Tibial nerve (tissue), 4 donors: ENCODE measurements around the gene DPH5. TPM values are rescaled to one million over a fixed set of nuclear protein-coding genes. Genes with fewer than 3 reads are reported as not detected.

ENCODE experiments used
- DNase-seq, 2 donors: peaks; one replicate each; pipeline ENCODE4 v3.0.0-alpha.2; 2019; ENCODE audit warnings: low spot score in 2 of 2
- H3K27ac ChIP-seq, 4 donors: fragments of 200-600 bp; sonication (generic) in 3 of 4; one replicate each; pipeline ENCODE4 v1.5.1; 2017 to 2019; ENCODE audit warnings: mild to moderate bottlenecking in 1 of 4
- H3K27me3 ChIP-seq, 2 donors: fragments of 200-600 bp; sonication (generic) in 1 of 2; one replicate each; pipeline versions ENCODE4 v1.5.1 to v1.6.0; 2017 to 2019
- H3K36me3 ChIP-seq, 3 donors: fragments of 200-600 bp; sonication (generic); one replicate each; pipeline ENCODE4 v1.5.1; 2018 to 2019
- H3K4me1 ChIP-seq, 4 donors: fragments of 200-600 bp; sonication (generic) in 3 of 4; one replicate each; pipeline ENCODE4 v1.5.1; 2017 to 2019
- H3K4me3 ChIP-seq, 4 donors: fragments of 200-600 bp; sonication (generic) in 3 of 4; one replicate each; pipeline ENCODE4 v1.5.1; 2017 to 2019; ENCODE audit warnings: mild to moderate bottlenecking in 1 of 4, moderate library complexity in 1 of 4
- H3K9me3 ChIP-seq, 4 donors: fragments of 200-600 bp; sonication (generic) in 3 of 4; one replicate each; pipeline ENCODE4 v1.5.1; 2017 to 2019
- EP300 ChIP-seq, 2 donors: sonication (generic); formaldehyde crosslinking; IDR thresholded peaks; one replicate each; pipeline ENCODE4 v1.6.1; 2017; ENCODE audit warnings: antibody characterized with exemption in 2 of 2, mild to moderate bottlenecking in 1 of 2
- POLR2A ChIP-seq, 2 donors: fragments of 450-650 bp; IDR thresholded peaks; one replicate each; pipeline ENCODE4 v1.6.1; 2017; ENCODE audit warnings: antibody characterized with exemption in 2 of 2, mild to moderate bottlenecking in 2 of 2, moderate library complexity in 2 of 2
- WGBS, 2 donors: methylation state at CpG; one replicate each; pipeline ENCODE4 v1.1.5; 2018; 5-methylcytosine and 5-hydroxymethylcytosine counted together
- total RNA-seq, 4 donors: library from RNA; depleted of rRNA; stranded (reverse); fragments of >200 nt; gene quantifications; one replicate each; pipeline ENCODE4 v1.1.0, GENCODE V29; 2016
- TF ChIP-seq, protein P1 (sequence below), 5 experiments: fragments of 200-600 bp in 3 of 5; fragments of 450-650 bp in 2 of 5; sonication (generic) in 3 of 5; IDR thresholded peaks; one replicate each; pipeline ENCODE4 v1.5.1; 2016 to 2019; ENCODE audit warnings: antibody characterized with exemption in 5 of 5, mild to moderate bottlenecking in 3 of 5, moderate library complexity in 2 of 5

The DPH5 gene
- total RNA-seq, 4 donors from 2014 or later = 11.0 to 21.9 (median 17.8) TPM

DNA sequence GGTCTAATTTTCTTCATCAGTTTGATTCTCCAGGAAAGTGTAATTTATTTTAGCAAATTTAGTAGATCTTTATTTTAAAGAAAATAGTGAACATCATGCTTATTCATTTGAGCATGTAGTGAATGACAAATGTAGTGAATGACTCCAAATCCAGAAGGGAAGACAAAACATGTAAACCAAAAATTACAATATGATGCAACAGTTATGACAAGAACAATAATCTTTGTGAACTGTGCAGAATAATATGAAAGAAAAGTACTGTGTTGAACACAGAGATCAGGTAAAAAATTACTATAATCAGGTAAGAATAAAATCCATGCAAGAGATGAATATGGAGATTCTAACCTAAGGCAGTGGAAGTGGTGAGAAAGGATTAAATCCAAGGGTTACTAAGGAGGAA lies 30.0 kb upstream of the DPH5 start:
- no peaks in the 10 kb centered on the region for H3K4me1 ChIP-seq
- no peaks in the 10 kb centered on the region for H3K27me3 ChIP-seq
- H3K36me3 ChIP-seq = peaks cover 0 to 7% (median 0%) of the 10 kb centered on the region in 3 donors
- no peak overlapping the region for H3K27ac ChIP-seq
- peaks cover 0 to 5% (median 1%) of the 10 kb centered on the region in 4 donors for H3K9me3 ChIP-seq
- H3K4me3 ChIP-seq = no peak overlapping the region
- DNase-seq = no peak
- TF ChIP-seq POLR2A (IDR thresholded peaks at IDR 0.05) = no peak
- TF ChIP-seq, protein P1, sequence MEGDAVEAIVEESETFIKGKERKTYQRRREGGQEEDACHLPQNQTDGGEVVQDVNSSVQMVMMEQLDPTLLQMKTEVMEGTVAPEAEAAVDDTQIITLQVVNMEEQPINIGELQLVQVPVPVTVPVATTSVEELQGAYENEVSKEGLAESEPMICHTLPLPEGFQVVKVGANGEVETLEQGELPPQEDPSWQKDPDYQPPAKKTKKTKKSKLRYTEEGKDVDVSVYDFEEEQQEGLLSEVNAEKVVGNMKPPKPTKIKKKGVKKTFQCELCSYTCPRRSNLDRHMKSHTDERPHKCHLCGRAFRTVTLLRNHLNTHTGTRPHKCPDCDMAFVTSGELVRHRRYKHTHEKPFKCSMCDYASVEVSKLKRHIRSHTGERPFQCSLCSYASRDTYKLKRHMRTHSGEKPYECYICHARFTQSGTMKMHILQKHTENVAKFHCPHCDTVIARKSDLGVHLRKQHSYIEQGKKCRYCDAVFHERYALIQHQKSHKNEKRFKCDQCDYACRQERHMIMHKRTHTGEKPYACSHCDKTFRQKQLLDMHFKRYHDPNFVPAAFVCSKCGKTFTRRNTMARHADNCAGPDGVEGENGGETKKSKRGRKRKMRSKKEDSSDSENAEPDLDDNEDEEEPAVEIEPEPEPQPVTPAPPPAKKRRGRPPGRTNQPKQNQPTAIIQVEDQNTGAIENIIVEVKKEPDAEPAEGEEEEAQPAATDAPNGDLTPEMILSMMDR (IDR thresholded peaks at IDR 0.05) = no peak
- no peak for TF ChIP-seq EP300 (IDR thresholded peaks at IDR 0.05)

DNA sequence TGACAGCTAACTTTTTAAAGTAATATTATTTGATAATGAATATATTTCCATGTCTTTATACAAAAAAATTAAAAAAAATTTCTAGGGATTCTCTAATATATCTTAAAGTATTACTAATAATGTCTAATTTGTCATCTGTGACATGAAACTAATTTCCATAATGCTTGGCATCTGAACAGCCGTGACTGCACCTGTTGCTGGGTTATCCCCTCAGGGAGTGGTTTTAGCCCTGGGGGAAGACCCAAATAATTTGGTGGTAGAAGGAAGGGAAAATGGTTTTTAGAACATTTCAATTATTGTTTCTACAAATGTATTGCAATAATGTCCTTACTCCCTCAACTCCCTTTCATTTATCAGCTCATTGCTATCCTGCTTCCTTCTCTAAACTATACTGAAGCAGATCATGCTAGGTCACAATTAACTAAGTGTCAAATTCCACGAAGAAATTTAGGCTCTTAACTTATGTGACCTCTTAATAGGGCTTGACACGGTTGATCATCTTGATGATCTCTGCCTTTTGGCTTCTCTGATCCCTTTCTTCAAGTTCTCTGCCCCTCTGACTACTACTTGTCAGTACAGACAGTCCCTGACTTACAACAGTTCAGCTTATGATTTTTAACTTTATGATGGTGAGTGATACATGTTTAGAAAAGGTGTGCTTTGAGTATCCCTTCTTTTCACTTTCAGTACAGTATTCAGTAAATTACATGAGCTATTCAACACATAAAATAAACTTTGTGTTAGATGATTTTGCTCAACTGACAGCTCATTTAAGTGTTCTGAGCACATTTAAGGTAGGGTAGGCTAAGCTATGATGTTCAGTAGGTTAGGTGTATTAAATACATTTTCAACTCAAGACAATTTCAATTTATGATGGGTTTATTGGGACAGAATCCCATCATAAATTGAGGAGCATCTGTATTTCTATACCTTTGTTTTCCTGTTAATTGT lies 26.4 kb upstream of the DPH5 start:
- Histone ChIP-seq H3K27ac (no peak overlapping the region), H3K4me1 (no peaks in the 10 kb centered on the region), H3K4me3 (no peak overlapping the region), H3K36me3 (no peaks in the 10 kb centered on the region), H3K27me3 (no peaks in the 10 kb centered on the region), H3K9me3 (no peaks in the 10 kb centered on the region)
- 63 to 67% methylated on average over 3 of the region's 3 CpGs for WGBS, 2 donors
- no peak for DNase-seq
- TF ChIP-seq, protein P1 (IDR thresholded peaks at IDR 0.05) = no peak
- TF ChIP-seq EP300 (IDR thresholded peaks at IDR 0.05) (no peak), POLR2A (IDR thresholded peaks at IDR 0.05) (no peak)

- no peaks in the 10 kb centered on the region for H3K36me3 ChIP-seq
- no peaks in the 10 kb centered on the region for H3K27me3 ChIP-seq
- no peak overlapping the region for H3K4me3 ChIP-seq
- no peak for DNase-seq
- H3K27ac ChIP-seq = no peak overlapping the region
- no peaks in the 10 kb centered on the region for H3K9me3 ChIP-seq
- TF ChIP-seq EP300 (IDR thresholded peaks at IDR 0.05) (no peak), POLR2A (IDR thresholded peaks at IDR 0.05) (no peak)
- TF ChIP-seq, protein P1 (IDR thresholded peaks at IDR 0.05) = no peak
- 70 to 73% methylated on average over 2 of the region's 2 CpGs for WGBS, 2 donors
- no peaks in the 10 kb centered on the region for H3K4me1 ChIP-seq
Measured at GRCh38 chr1:101050869-101051268, 25.3 kb upstream of the DPH5 start.

DNA sequence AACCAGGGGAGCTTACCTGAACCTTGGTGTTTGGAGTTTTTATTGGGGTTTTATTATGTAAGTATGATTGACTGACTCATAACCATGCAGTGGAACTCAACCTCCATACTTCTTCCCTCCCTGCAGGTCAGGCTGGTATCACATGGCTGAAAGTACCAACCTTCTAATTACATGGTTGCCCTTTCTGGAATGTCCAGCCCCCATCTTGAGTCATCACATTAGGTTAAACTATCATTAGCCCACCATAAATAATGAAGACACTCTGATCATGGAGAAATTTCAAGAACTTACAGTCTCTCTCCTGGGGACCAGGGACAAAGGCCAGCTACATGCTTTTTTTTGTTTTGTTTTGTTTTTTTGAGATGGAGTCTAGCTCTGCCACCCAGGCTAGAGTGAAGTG lies 19.2 kb upstream of the DPH5 start:
- Histone ChIP-seq H3K27ac (no peak overlapping the region), H3K4me1 (no peaks in the 10 kb centered on the region), H3K4me3 (no peak overlapping the region), H3K36me3 (peaks cover 0 to 20% (median 0%) of the 10 kb centered on the region in 3 donors), H3K27me3 (no peaks in the 10 kb centered on the region), H3K9me3 (peaks cover 0 to 16% (median 0%) of the 10 kb centered on the region in 4 donors)
- no peak for TF ChIP-seq POLR2A (IDR thresholded peaks at IDR 0.05)
- TF ChIP-seq, protein P1 (IDR thresholded peaks at IDR 0.05) = no peak
- no peak for TF ChIP-seq EP300 (IDR thresholded peaks at IDR 0.05)
- no peak for DNase-seq

DNA sequence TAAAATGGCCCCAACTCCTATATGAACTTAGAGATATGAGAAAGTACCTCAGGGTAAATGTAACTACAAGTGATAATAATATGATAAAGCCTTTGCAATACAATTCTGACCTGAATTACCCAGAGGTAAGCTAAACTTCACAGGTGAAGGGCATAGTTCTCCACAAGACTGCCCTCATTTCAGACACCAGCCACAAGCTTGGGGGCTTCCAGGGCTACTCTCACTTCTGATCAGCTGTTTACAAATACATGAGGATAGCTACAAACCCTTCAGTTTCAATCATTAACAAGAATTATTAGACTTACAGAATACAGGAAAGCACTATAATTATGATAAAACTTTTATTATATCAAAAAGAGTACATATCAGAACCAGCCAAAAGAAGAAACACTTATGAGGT lies 18.7 kb upstream of the DPH5 start:
- Histone ChIP-seq H3K27me3 (no peaks in the 10 kb centered on the region), H3K9me3 (peaks cover 0 to 16% (median 0%) of the 10 kb centered on the region in 4 donors), H3K27ac (no peak overlapping the region), H3K4me3 (no peak overlapping the region), H3K4me1 (no peaks in the 10 kb centered on the region), H3K36me3 (peaks cover 0 to 24% (median 0%) of the 10 kb centered on the region in 3 donors)
- DNase-seq = no peak
- TF ChIP-seq POLR2A (IDR thresholded peaks at IDR 0.05) = no peak
- TF ChIP-seq, protein P1 (IDR thresholded peaks at IDR 0.05) = no peak
- no peak for TF ChIP-seq EP300 (IDR thresholded peaks at IDR 0.05)
